Duodenal mucosa (tissue), 2 donors: ENCODE results near the gene CCDC27.

ENCODE experiments used
- H3K27ac ChIP-seq: one replicate; pipeline ENCODE4 v1.7.0; 2013; ENCODE audit warnings: low read depth, low read length
- H3K27me3 ChIP-seq, 2 donors: one replicate each; pipeline ENCODE4 v1.7.0; 2013; ENCODE audit warnings: low read length in 2 of 2, control low read depth in 1 of 2; ENCODE audit not compliant: insufficient read depth in 2 of 2, control insufficient read depth in 1 of 2
- H3K36me3 ChIP-seq, 2 donors: one replicate each; pipeline ENCODE4 v1.7.0; 2013; ENCODE audit warnings: low read length in 2 of 2, control low read depth in 1 of 2; ENCODE audit not compliant: insufficient read depth in 2 of 2, control insufficient read depth in 1 of 2
- H3K4me1 ChIP-seq, 2 donors: one replicate each; pipeline ENCODE4 v1.7.0; 2013; ENCODE audit warnings: low read length in 2 of 2, control low read depth in 1 of 2; ENCODE audit not compliant: insufficient read depth in 2 of 2, control insufficient read depth in 1 of 2
- H3K4me3 ChIP-seq, 2 donors: one replicate each; pipeline ENCODE4 v1.7.0; 2013; ENCODE audit warnings: low read length in 2 of 2, low read depth in 1 of 2
- H3K9ac ChIP-seq, 2 donors: one replicate each; pipeline ENCODE4 v1.7.0; 2013; ENCODE audit warnings: low read length in 2 of 2, low read depth in 1 of 2
- H3K9me3 ChIP-seq, 2 donors: one replicate each; pipeline ENCODE4 v1.7.0; 2013; ENCODE audit warnings: low read length in 2 of 2, control low read depth in 1 of 2; ENCODE audit not compliant: control insufficient read depth in 1 of 2

CCDC27 gene

GRCh38 chr1:3710251-3710650, 42.0 kb upstream of the CCDC27 start:
- H3K4me1 ChIP-seq = no peaks in the 10 kb centered on the region
- H3K9ac ChIP-seq = no peak overlapping the region
- H3K36me3 ChIP-seq = no peaks in the 10 kb centered on the region
- no peak overlapping the region for H3K27ac ChIP-seq
- no peak overlapping the region for H3K4me3 ChIP-seq
- H3K27me3 ChIP-seq = peaks cover 0 to 8% of the 10 kb centered on the region in 2 donors
- H3K9me3 ChIP-seq = no peaks in the 10 kb centered on the region

DNA sequence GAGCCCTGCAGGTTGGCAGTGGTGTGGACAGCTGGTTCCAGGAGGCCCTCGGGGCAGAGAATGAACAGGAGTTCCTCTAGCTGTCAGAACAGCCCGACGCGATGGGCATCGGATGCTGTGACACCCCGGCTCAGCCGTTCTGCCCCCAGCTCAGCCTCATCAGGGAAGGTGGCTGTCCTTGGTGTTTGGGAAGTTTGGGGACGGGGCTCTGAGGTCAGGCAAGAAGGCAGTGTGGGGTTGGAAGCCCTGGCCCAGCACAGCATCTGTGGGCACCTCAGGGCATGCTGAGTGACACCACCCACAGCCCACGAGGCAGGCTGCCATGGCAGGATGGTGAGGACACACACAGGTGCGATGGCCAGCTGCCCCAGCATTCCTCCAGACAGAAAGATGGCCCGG, 40.9 kb upstream of the CCDC27 start:
- Histone ChIP-seq H3K9ac (no peak overlapping the region), H3K27me3 (peaks cover 0 to 8% of the 10 kb centered on the region in 2 donors), H3K27ac (no peak overlapping the region), H3K9me3 (no peaks in the 10 kb centered on the region), H3K4me1 (no peaks in the 10 kb centered on the region), H3K4me3 (no peak overlapping the region), H3K36me3 (no peaks in the 10 kb centered on the region)

DNA sequence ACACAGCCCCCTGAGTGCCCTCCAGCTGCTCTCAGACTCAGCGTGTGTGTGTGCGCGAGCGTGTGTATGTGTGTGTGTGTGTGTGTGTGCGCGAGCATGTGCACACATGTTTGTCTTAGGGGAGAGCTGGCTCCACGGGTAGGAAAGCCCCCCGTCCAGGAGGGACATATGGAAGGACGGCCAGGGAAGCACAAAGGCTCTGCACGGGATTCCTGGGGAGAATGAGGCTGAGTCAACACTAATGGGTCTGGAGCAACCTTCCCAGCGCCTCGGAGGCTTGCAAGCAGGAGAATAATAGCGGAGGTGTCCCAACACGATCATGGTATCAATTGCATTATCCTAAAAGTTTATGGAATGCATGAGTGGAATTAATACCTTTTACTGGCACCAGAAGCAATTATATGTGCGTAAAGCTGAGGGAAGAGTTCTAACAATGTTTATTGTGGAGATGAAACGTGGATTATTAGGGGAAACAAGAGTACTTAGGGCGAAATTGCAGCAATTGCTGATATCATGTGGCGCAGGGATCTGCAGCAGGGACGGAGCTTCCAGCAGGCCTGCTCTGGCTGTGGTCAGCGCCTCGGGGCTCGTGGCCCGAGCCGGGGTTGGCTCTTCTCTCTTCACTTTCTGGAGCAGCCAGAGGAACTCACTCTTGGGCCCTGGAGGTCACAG, 40.3 kb upstream of the CCDC27 start:
- Histone ChIP-seq H3K9ac (no peak overlapping the region), H3K4me1 (no peaks in the 10 kb centered on the region), H3K27ac (no peak overlapping the region), H3K9me3 (no peaks in the 10 kb centered on the region), H3K36me3 (no peaks in the 10 kb centered on the region), H3K4me3 (no peak overlapping the region), H3K27me3 (peaks cover 0 to 8% of the 10 kb centered on the region in 2 donors)

DNA sequence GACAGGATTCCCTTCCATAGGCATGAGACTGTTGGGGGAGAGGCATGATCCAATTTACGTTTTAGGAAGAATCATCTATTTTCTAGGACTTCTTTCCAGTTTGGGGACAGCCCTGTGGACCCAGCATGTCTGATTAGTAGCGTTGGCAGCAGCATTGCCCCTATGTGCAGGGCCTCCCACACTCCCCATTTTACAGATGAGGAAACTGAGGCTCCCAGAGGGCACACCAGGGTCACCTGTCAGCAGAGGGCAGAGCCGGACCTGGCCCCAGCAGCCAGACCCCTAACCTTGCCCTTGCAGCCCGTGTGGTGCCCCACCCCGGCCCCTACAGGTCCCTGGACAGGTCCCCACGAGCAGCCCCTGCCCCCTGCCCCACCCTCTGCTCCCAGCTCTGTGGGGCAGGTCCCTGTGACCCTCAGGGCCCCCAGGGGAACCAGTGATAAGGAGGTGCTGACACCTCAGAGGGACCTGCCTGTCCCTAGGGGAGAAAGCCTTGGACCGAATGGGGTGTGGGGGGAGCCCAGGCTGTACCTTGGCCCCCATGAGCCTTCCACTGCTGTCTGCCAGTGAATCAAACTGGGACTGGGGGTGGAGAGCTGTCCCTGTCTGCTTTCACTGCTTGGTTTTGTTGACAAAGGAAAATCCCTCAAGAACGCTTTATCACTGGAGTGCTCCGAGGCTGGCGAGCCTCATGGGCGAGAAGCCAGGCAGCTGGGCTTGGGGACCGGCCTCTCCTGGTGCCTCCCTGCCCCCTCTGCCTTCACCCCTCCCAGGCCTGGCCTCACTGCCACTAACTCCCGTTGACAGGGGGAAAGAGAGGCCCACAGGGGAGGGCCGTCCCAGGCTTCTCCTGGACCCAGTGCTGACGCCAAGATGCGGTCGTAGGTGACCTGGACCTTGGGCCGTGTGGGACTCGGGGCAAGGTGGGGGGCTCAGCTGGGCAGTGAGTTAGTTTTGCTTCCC, 39.4 kb upstream of the CCDC27 start:
- Histone ChIP-seq H3K9me3 (no peaks in the 10 kb centered on the region), H3K4me1 (no peaks in the 10 kb centered on the region), H3K4me3 (no peak overlapping the region), H3K9ac (no peak overlapping the region), H3K27me3 (peaks cover 0 to 13% of the 10 kb centered on the region in 2 donors), H3K36me3 (no peaks in the 10 kb centered on the region), H3K27ac (no peak overlapping the region)

DNA sequence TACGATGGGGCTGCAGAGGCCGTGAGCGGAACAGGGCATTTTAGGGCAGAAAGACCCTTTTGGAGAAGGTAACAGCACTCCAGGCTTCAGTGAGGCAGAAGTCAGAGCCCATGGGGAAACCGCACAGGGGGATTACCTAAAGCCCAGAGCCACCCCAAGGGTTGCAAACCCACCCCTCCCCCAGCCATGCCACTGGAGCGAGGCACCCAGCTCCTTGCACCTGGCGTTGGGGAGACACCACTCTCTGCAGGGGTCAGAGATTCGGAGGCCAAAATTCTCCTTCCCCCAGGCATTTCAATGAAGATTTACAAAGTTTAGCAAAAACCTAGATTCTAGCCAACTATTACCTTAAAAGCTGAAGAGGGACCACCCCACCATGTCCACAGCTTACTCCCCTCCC, 38.4 kb upstream of the CCDC27 start:
- H3K27ac ChIP-seq = no peak overlapping the region
- H3K27me3 ChIP-seq = peaks cover 0 to 10% of the 10 kb centered on the region in 2 donors
- H3K9me3 ChIP-seq = no peaks in the 10 kb centered on the region
- no peaks in the 10 kb centered on the region for H3K4me1 ChIP-seq
- no peaks in the 10 kb centered on the region for H3K36me3 ChIP-seq
- no peak overlapping the region for H3K9ac ChIP-seq
- no peak overlapping the region for H3K4me3 ChIP-seq

- peaks cover 0 to 10% of the 10 kb centered on the region in 2 donors for H3K27me3 ChIP-seq
- H3K27ac ChIP-seq = no peak overlapping the region
- H3K9ac ChIP-seq = no peak overlapping the region
- H3K36me3 ChIP-seq = no peaks in the 10 kb centered on the region
- no peak overlapping the region for H3K4me3 ChIP-seq
- H3K4me1 ChIP-seq = no peaks in the 10 kb centered on the region
- H3K9me3 ChIP-seq = no peaks in the 10 kb centered on the region
Measured at GRCh38 chr1:3714284-3714741, 37.9 kb upstream of the CCDC27 start.

- Histone ChIP-seq H3K4me3 (no peak overlapping the region), H3K27me3 (peaks cover 0 to 10% of the 10 kb centered on the region in 2 donors), H3K9me3 (no peaks in the 10 kb centered on the region), H3K36me3 (no peaks in the 10 kb centered on the region), H3K4me1 (no peaks in the 10 kb centered on the region), H3K27ac (no peak overlapping the region), H3K9ac (no peak overlapping the region)
Measured at GRCh38 chr1:3714814-3715213, 37.4 kb upstream of the CCDC27 start.

GRCh38 chr1:3716351-3716750, 35.9 kb upstream of the CCDC27 start:
- Histone ChIP-seq H3K9me3 (no peaks in the 10 kb centered on the region), H3K4me3 (no peak overlapping the region), H3K36me3 (no peaks in the 10 kb centered on the region), H3K4me1 (no peaks in the 10 kb centered on the region), H3K9ac (no peak overlapping the region), H3K27me3 (peaks cover 0 to 10% of the 10 kb centered on the region in 2 donors), H3K27ac (no peak overlapping the region)

DNA sequence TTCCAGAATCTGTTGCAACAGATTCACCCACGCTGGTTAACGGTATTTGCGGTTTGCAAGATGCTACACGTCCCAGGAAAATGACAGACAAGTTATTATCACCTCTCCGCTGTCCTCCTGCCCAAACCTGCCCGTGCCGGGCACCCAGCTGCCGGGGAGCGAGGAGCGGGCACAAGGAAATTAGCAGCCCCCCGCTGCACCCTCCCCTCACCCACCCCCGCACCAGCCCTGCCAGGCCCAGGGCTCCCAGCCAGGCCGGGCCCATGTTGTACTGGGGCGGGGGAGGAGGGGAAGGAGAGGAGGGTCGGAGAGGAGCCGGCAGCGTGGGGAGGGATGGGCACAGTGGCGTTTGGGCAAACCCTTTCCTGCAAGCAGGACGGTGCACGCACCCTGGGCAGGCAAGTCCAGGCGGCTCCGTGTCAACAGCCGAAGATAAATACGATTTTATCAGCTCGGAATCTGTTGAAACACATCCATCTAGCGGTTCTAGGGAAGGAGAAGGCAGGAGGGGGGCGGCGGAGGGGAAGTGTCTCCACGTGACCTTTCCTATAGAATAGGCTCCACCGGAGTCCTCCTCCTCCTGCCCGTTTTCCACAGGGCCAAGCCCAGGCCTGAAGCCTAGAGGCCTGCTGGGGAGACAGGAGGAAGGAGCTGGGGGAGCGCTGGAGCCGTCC, 35.1 kb upstream of the CCDC27 start:
- peaks cover 0 to 10% of the 10 kb centered on the region in 2 donors for H3K27me3 ChIP-seq
- H3K4me3 ChIP-seq = no peak overlapping the region
- H3K27ac ChIP-seq = no peak overlapping the region
- no peaks in the 10 kb centered on the region for H3K36me3 ChIP-seq
- H3K4me1 ChIP-seq = no peaks in the 10 kb centered on the region
- no peaks in the 10 kb centered on the region for H3K9me3 ChIP-seq
- no peak overlapping the region for H3K9ac ChIP-seq
